SU-DHL-6 (cell line): ENCODE results near the gene EHBP1L1.

ENCODE experiments used
- H2AFZ ChIP-seq: fragments of 200-600 bp; sonication (generic); 2 replicates; pipeline ENCODE4 v1.6.1; 2014; ENCODE audit warnings: low read depth, mild to moderate bottlenecking, moderate library complexity, mixed read lengths, antibody characterized with exemption, low read length; ENCODE audit not compliant: severe bottlenecking
- H3F3A ChIP-seq: fragments of 200-600 bp; shearing (Covaris generic); 2 replicates; pipeline ENCODE4 v1.6.0; 2016; ENCODE audit warnings: antibody characterized with exemption, mild to moderate bottlenecking; ENCODE audit not compliant: insufficient read depth
- H3K27ac ChIP-seq: fragments of 200-600 bp; sonication (generic); 2 replicates; pipeline ENCODE4 v1.5.1; 2016; ENCODE audit warnings: low read depth, mild to moderate bottlenecking, low read length, moderate library complexity, mixed read lengths
- H3K27me3 ChIP-seq: fragments of 200-600 bp; sonication (generic), shearing (Covaris generic); 2 replicates; pipeline ENCODE4 v1.6.0; 2014; ENCODE audit warnings: mild to moderate bottlenecking, low read length
- H3K36me3 ChIP-seq: fragments of 200-600 bp; sonication (generic); 2 replicates; pipeline ENCODE4 v1.6.1; 2014; ENCODE audit warnings: mild to moderate bottlenecking, low read length, mixed read lengths
- H3K4me2 ChIP-seq: fragments of 300-600, 200-600 bp; shearing (Covaris generic), sonication (generic); 2 replicates; pipeline ENCODE4 v1.6.0; 2014; ENCODE audit warnings: low read length, low read depth, mild to moderate bottlenecking; ENCODE audit not compliant: poor library complexity, severe bottlenecking
- H3K4me3 ChIP-seq: fragments of 200-600 bp; sonication (generic); 2 replicates; pipeline ENCODE4 v1.5.1; 2014; ENCODE audit warnings: antibody characterized with exemption, low read length, mild to moderate bottlenecking, mixed read lengths; ENCODE audit not compliant: insufficient read depth, poor library complexity, severe bottlenecking
- H3K79me2 ChIP-seq: fragments of 200-600 bp; sonication (generic); 2 replicates; pipeline ENCODE4 v1.6.1; 2014; ENCODE audit warnings: mild to moderate bottlenecking, low read length, moderate library complexity; ENCODE audit not compliant: insufficient read depth
- H3K9ac ChIP-seq: fragments of 200-600 bp; sonication (generic); 2 replicates; pipeline ENCODE4 v1.7.0; 2014; ENCODE audit warnings: mild to moderate bottlenecking, low read length
- H3K9me2 ChIP-seq: fragments of 200-600 bp; sonication (generic); replicated peaks from 2 replicates; pipeline ENCODE4 v1.6.1; 2014; ENCODE audit warnings: low read length; ENCODE audit not compliant: insufficient read depth
- H3K9me3 ChIP-seq: fragments of 200-600 bp; sonication (generic); 2 replicates; pipeline ENCODE4 v1.6.1; 2014; ENCODE audit warnings: low read length, mixed read lengths; ENCODE audit not compliant: insufficient read depth
- H4K20me1 ChIP-seq: fragments of 200-600 bp; sonication (generic); 2 replicates; pipeline ENCODE4 v1.6.1; 2014; ENCODE audit warnings: low read depth, mild to moderate bottlenecking, antibody characterized with exemption, low read length, moderate library complexity, mixed read lengths
- CTCF ChIP-seq: fragments of 200-600 bp; sonication (generic); IDR thresholded peaks from one replicate; pipeline ENCODE4 v1.5.1; 2017; ENCODE audit warnings: antibody characterized with exemption, mild to moderate bottlenecking, low read length, moderate library complexity; ENCODE audit not compliant: insufficient read depth, poor library complexity, severe bottlenecking
- EZH2phosphoT487 ChIP-seq: fragments of 200-600 bp; sonication (generic), shearing (Covaris generic); conservative IDR thresholded peaks from 2 replicates; pipeline ENCODE4 v1.6.1; 2018; ENCODE audit warnings: mild to moderate bottlenecking, antibody characterized with exemption, low read length, moderate library complexity, mixed read lengths

The EHBP1L1 gene

DNA sequence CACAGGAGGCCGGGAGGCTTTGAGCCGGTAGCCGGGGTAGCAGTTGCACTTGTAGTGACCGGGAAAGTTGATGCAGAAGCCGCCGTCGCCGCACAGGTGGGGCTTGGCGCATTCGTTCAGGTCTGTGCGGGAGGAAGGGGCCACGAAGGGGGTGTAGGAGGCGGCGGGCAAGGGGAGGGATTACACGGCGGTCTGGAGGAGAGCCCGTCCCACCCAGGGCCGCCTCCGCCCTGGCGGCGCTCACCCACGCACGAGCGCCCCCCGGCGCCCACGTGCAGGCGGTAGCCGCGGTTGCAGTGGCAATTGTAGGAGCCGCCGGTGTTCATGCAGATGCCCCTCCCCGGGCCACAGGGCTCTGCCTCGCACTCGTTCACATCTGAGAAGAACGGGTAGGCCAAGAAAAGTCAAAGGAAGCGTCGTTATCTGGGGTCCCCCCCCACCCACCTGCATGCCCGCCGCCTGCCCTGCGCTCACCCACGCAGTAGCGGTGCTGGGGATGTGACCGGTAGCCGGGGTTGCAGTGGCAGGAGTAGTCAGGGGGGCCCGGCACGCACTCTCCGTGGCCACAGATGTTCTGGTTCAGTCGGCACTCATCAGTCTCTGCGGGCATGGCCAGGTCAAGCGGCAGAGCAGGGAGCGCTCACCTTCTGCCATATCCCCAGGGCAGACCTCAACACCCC, 28.3 kb upstream of the EHBP1L1 start:
- H3K9ac ChIP-seq: no peak overlapping the region; the same call in 1 of the 2 replicates
- TF ChIP-seq EZH2phosphoT487 (no peak), CTCF (no peak)

GRCh38 chr11:65548395-65548794, 27.5 kb upstream of the EHBP1L1 start:
- no peak for TF ChIP-seq CTCF
- no peak for TF ChIP-seq EZH2phosphoT487
- no peaks in the 10 kb centered on the region for H3K79me2 ChIP-seq
- no peaks in the 10 kb centered on the region for H3K36me3 ChIP-seq
- no peaks in the 10 kb centered on the region for H4K20me1 ChIP-seq
- no peaks in the 10 kb centered on the region for H3K9me2 ChIP-seq
- H2AFZ ChIP-seq: no peak overlapping the region
- H3K27me3 ChIP-seq: no peaks in the 10 kb centered on the region
- H3K9me3 ChIP-seq: no peaks in the 10 kb centered on the region
- peaks cover 11% of the 10 kb centered on the region for H3F3A ChIP-seq
- no peak overlapping the region for H3K9ac ChIP-seq
- no peak overlapping the region for H3K27ac ChIP-seq
- no peak overlapping the region for H3K4me2 ChIP-seq
- H3K4me3 ChIP-seq: no peak overlapping the region

More for the DNA sequence above, 28.3 kb upstream of the EHBP1L1 start:
- H3K4me3 ChIP-seq: no peak overlapping the region
- no peaks in the 10 kb centered on the region for H3K27me3 ChIP-seq
- H3K27ac ChIP-seq: no peak overlapping the region
- H3K9me2 ChIP-seq: no peaks in the 10 kb centered on the region
- peak overlapping the region; percentile 64 for H3K4me2 ChIP-seq
- no peaks in the 10 kb centered on the region for H3K36me3 ChIP-seq
- no peaks in the 10 kb centered on the region for H3K9me3 ChIP-seq
- H3K79me2 ChIP-seq: no peaks in the 10 kb centered on the region
- no peak overlapping the region for H2AFZ ChIP-seq
- H4K20me1 ChIP-seq: no peaks in the 10 kb centered on the region
- peaks cover 11% of the 10 kb centered on the region for H3F3A ChIP-seq

DNA sequence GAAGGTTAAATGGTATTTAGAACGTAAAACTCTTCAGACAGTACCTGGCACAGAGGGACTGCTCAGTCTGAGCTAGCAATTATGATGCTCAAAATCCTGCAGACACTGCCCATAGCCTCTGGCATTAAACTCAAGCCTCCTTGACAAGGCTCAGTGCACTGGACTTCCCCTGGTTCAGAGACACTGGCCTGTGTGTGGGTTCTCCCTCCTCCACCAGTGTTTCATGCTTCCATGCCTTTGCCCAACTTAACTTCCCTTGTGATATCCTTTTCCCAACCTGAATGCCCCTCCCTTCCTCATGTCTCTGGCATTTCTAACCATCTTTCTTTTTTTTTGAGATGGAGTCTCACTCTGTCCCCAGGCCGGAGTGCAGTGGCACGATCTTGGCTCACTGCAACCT, 26.8 kb upstream of the EHBP1L1 start:
- Histone ChIP-seq H3K79me2 (no peaks in the 10 kb centered on the region), H3K9ac (no peak overlapping the region), H2AFZ (no peak overlapping the region), H3F3A (peaks cover 11% of the 10 kb centered on the region), H3K9me2 (no peaks in the 10 kb centered on the region), H3K27me3 (no peaks in the 10 kb centered on the region), H3K4me3 (no peak overlapping the region), H4K20me1 (no peaks in the 10 kb centered on the region), H3K4me2 (no peak overlapping the region), H3K9me3 (no peaks in the 10 kb centered on the region), H3K36me3 (no peaks in the 10 kb centered on the region), H3K27ac (no peak overlapping the region)
- TF ChIP-seq CTCF: no peak
- no peak for TF ChIP-seq EZH2phosphoT487
